DND-41 (cell line): ENCODE measurements around the gene LFNG.

ENCODE experiments used
- ATAC-seq: fragments of 200-7000 bp; cut with Tn5 transposase; 3 replicates; pipeline ENCODE4 v1.9.1; 2021; ENCODE audit warnings: low read depth; ENCODE audit not compliant: insufficient read depth
- DNase-seq: peaks from one replicate; pipeline ENCODE4 v3.0.0-alpha.2; 2020
- H2AFZ ChIP-seq: 2 replicates; pipeline ENCODE4 v1.6.0; 2012; ENCODE audit warnings: low read depth, low read length
- H3K27ac ChIP-seq: 2 replicates; pipeline ENCODE4 v1.5.1; 2012; ENCODE audit warnings: low read length, inconsistent platforms
- H3K27me3 ChIP-seq: fragments of 200-600 bp; sonication (generic); 2 replicates; pipeline ENCODE4 v1.6.0; 2012; ENCODE audit warnings: low read length, mild to moderate bottlenecking, inconsistent platforms; ENCODE audit not compliant: insufficient read depth, poor library complexity
- H3K36me3 ChIP-seq: 2 replicates; pipeline ENCODE4 v1.5.1; 2012; ENCODE audit warnings: low read length, inconsistent platforms; ENCODE audit not compliant: insufficient read depth
- H3K4me1 ChIP-seq: 2 replicates; pipeline ENCODE4 v1.5.1; 2012; ENCODE audit warnings: mild to moderate bottlenecking, low read length; ENCODE audit not compliant: insufficient read depth
- H3K4me2 ChIP-seq: 2 replicates; pipeline ENCODE4 v1.6.0; 2012; ENCODE audit warnings: mild to moderate bottlenecking, moderate library complexity, low read length, inconsistent platforms; ENCODE audit not compliant: insufficient read depth
- H3K4me3 ChIP-seq, 2 experiments: fragments of 200-600 bp in 1 of 2; shearing (Covaris generic) in 1 of 2; 2 replicates each; pipeline ENCODE4 v1.5.1; 2012 to 2016; ENCODE audit warnings: inconsistent platforms in 2 of 2, low read length in 2 of 2, mild to moderate bottlenecking in 2 of 2, low read depth in 1 of 2, moderate library complexity in 1 of 2
- H3K79me2 ChIP-seq: 2 replicates; pipeline ENCODE4 v1.6.0; 2012; ENCODE audit warnings: low read length, inconsistent platforms; ENCODE audit not compliant: insufficient read depth
- H3K9ac ChIP-seq: 2 replicates; pipeline ENCODE4 v1.6.0; 2012; ENCODE audit warnings: low read depth, mild to moderate bottlenecking, inconsistent platforms, low read length, moderate library complexity
- H3K9me3 ChIP-seq: 2 replicates; pipeline ENCODE4 v1.5.1; 2012; ENCODE audit warnings: low read length, moderate library complexity, mild to moderate bottlenecking, inconsistent platforms; ENCODE audit not compliant: insufficient read depth, severe bottlenecking
- H4K20me1 ChIP-seq: 2 replicates; pipeline ENCODE4 v1.6.0; 2012; ENCODE audit warnings: low read length; ENCODE audit not compliant: insufficient read depth
- EZH2 ChIP-seq: IDR thresholded peaks from 3 replicates; pipeline ENCODE4 v1.6.1; 2012; ENCODE audit warnings: borderline replicate concordance, low read depth, mild to moderate bottlenecking, moderate library complexity, low read length, inconsistent platforms; ENCODE audit not compliant: severe bottlenecking
- TF ChIP-seq, protein P1 (sequence below): IDR thresholded peaks from 2 replicates; pipeline ENCODE4 v1.5.1; 2012; ENCODE audit warnings: borderline replicate concordance, low read length, moderate library complexity, mild to moderate bottlenecking; ENCODE audit not compliant: poor library complexity, severe bottlenecking; ENCODE audit errors: extremely low read depth

LFNG gene

DNA sequence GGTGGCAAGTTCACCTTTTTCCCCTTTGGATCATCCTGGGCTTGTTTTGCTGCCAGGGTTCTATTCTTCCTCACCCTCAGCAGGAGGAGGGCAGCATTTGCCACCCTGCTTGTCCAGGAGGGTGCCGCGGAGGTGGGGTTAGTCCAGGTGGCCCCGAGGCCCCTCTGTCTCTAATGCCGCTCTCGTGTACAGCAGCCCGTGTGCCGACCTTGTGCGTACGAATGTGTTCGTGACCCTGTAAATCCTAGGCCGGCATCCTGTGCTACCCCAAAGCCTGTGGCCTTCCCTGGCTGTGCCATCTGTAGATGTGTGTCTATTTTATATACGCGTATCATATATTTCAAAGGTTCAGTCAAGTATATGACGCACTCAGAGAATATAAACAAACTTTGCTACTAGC, 49.8 kb downstream of the LFNG start:
- Histone ChIP-seq H3K9ac (no peak overlapping the region), H3K27ac (no peak overlapping the region), H3K9me3 (no peaks in the 10 kb centered on the region), H3K4me2 (no peak overlapping the region), H3K79me2 (no peaks in the 10 kb centered on the region), H2AFZ (no peak overlapping the region), H3K27me3 (no peaks in the 10 kb centered on the region), H4K20me1 (peaks cover 4% of the 10 kb centered on the region; the same call in 1 of the 2 replicates), H3K4me3 (no peak overlapping the region), H3K36me3 (peaks cover 10% of the 10 kb centered on the region; the same call in 1 of the 2 replicates), H3K4me1 (no peaks in the 10 kb centered on the region)
- TF ChIP-seq, protein P1, sequence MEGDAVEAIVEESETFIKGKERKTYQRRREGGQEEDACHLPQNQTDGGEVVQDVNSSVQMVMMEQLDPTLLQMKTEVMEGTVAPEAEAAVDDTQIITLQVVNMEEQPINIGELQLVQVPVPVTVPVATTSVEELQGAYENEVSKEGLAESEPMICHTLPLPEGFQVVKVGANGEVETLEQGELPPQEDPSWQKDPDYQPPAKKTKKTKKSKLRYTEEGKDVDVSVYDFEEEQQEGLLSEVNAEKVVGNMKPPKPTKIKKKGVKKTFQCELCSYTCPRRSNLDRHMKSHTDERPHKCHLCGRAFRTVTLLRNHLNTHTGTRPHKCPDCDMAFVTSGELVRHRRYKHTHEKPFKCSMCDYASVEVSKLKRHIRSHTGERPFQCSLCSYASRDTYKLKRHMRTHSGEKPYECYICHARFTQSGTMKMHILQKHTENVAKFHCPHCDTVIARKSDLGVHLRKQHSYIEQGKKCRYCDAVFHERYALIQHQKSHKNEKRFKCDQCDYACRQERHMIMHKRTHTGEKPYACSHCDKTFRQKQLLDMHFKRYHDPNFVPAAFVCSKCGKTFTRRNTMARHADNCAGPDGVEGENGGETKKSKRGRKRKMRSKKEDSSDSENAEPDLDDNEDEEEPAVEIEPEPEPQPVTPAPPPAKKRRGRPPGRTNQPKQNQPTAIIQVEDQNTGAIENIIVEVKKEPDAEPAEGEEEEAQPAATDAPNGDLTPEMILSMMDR = no peak
- TF ChIP-seq EZH2 = no peak
- ATAC-seq (no peak), DNase-seq (no peak)

DNA sequence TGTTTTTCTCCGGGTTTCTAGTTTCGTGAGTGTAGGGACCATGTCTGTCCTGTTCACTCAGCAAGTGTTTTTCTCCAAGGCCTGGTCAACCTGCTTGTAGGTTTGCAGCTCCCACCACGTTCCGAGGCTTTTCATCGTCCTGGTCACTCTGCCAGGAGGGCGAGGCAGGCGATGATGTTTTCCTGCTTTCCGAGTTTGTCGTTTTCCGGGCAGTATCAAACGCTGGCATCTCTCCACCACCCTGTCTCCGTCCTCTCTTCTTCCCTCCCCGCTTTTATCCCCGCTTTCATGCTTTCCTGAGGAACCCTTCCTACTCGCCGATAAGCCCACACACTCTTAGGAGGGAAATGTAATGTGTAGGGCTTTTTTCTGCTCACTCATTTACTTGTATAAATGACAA, 50.4 kb downstream of the LFNG start:
- no peaks in the 10 kb centered on the region for H3K79me2 ChIP-seq
- H3K4me1 ChIP-seq = no peaks in the 10 kb centered on the region
- DNase-seq (no peak), ATAC-seq (no peak)
- no peaks in the 10 kb centered on the region for H3K9me3 ChIP-seq
- no peak overlapping the region for H3K27ac ChIP-seq
- no peak overlapping the region for H3K4me2 ChIP-seq
- H3K9ac ChIP-seq = no peak overlapping the region
- H3K27me3 ChIP-seq = no peaks in the 10 kb centered on the region
- peaks cover 10% of the 10 kb centered on the region; the same call in 1 of the 2 replicates for H3K36me3 ChIP-seq
- TF ChIP-seq EZH2 = no peak
- TF ChIP-seq, protein P1 = no peak
- no peak overlapping the region for H3K4me3 ChIP-seq
- H4K20me1 ChIP-seq = peaks cover 4% of the 10 kb centered on the region; the same call in 1 of the 2 replicates
- no peak overlapping the region for H2AFZ ChIP-seq

DNA sequence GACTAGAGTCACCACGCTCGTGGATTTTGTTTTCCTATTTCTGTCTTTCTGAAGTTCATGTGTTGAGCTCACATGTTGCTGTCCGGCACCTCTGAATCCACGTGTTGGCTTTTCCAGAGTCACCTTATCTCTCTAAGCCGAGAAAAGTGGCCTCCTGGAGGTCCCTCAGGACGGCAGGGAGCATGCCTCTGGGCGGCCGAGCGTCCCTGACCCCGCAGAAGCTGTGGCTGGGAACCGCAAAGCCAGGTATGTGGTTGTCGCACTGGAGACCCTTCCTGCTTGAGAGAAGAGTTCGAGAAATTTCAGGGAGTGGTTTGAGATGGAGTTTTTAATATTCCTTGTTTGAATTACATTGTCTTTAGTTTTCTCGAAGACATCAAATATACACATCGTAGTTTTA, 51.8 kb downstream of the LFNG start:
- Histone ChIP-seq H3K27ac (no peak overlapping the region), H3K4me1 (no peaks in the 10 kb centered on the region), H3K79me2 (no peaks in the 10 kb centered on the region), H2AFZ (no peak overlapping the region), H3K36me3 (peaks cover 10% of the 10 kb centered on the region; the same call in 1 of the 2 replicates), H3K27me3 (no peaks in the 10 kb centered on the region), H3K9me3 (no peaks in the 10 kb centered on the region), H3K4me2 (no peak overlapping the region), H3K9ac (no peak overlapping the region), H4K20me1 (0 out of 2 replicates have a peak, but pooled peaks cover 4% of the 10 kb centered on the region), H3K4me3 (no peak overlapping the region)
- ATAC-seq = no peak
- DNase-seq = no peak
- TF ChIP-seq, protein P1 = no peak
- no peak for TF ChIP-seq EZH2
